GM18519 (cell line): ENCODE results near the gene ERMARD.
A peak's percentile ranks its signal among the peaks of the same experiment; 100 is the strongest.

Source experiments
- ATAC-seq: cut with Tn5 transposase; IDR thresholded peaks from one replicate; pipeline ENCODE4 v1.9.1; 2021; ENCODE audit warnings: mild to moderate bottlenecking, moderate library complexity; ENCODE audit not compliant: unreplicated experiment, low FRiP score

The ERMARD gene

GRCh38 chr6:169780571-169781091, 29.2 kb downstream of the ERMARD start:
- no peak for ATAC-seq

- no peak for ATAC-seq
Observed at GRCh38 chr6:169782966-169783365, 31.5 kb downstream of the ERMARD start.

- no peak for ATAC-seq
Observed at GRCh38 chr6:169783401-169783800, 32.0 kb downstream of the ERMARD start.

GRCh38 chr6:169783971-169784820, 32.8 kb downstream of the ERMARD start:
- ATAC-seq: no peak

- ATAC-seq: no peak
Observed at GRCh38 chr6:169784821-169785340, 33.5 kb downstream of the ERMARD start.

- ATAC-seq: no peak
Observed at GRCh38 chr6:169785566-169785965, 34.1 kb downstream of the ERMARD start.

- no peak for ATAC-seq
Observed at GRCh38 chr6:169786349-169786748, 34.9 kb downstream of the ERMARD start.

GRCh38 chr6:169787797-169788196, 36.4 kb downstream of the ERMARD start:
- ATAC-seq: no peak

GRCh38 chr6:169788809-169789145, 37.4 kb downstream of the ERMARD start:
- no peak for ATAC-seq

GRCh38 chr6:169789146-169789943, 37.9 kb downstream of the ERMARD start:
- no peak for ATAC-seq

GRCh38 chr6:169789944-169790927, 38.8 kb downstream of the ERMARD start:
- ATAC-seq: peak; percentile 74

GRCh38 chr6:169791721-169792131, 40.3 kb downstream of the ERMARD start:
- ATAC-seq: no peak

GRCh38 chr6:169792306-169793015, 41.0 kb downstream of the ERMARD start:
- ATAC-seq: no peak

- no peak for ATAC-seq
Observed at GRCh38 chr6:169793408-169793807, 42.0 kb downstream of the ERMARD start.

- no peak for ATAC-seq
Observed at GRCh38 chr6:169794317-169795055, 43.1 kb downstream of the ERMARD start.

- no peak for ATAC-seq
Observed at GRCh38 chr6:169795196-169795595, 43.8 kb downstream of the ERMARD start.

- ATAC-seq: no peak
Observed at GRCh38 chr6:169798764-169799473, 47.5 kb downstream of the ERMARD start.

- no peak for ATAC-seq
Observed at GRCh38 chr6:169799474-169799926, 48.1 kb downstream of the ERMARD start.
